NB4 (cell line): ENCODE data around the gene MEGF11.

ENCODE experiments used
- POLR2A ChIP-seq: IDR thresholded peaks from 2 replicates; pipeline ENCODE4 v1.6.1; 2011; ENCODE audit warnings: mild to moderate bottlenecking; ENCODE audit not compliant: insufficient read length; ENCODE audit errors: extremely low read depth
- TF ChIP-seq, protein P1 (sequence below): IDR thresholded peaks from one replicate; pipeline ENCODE4 v1.5.1; 2012; ENCODE audit warnings: low read depth, low read length

DNA sequence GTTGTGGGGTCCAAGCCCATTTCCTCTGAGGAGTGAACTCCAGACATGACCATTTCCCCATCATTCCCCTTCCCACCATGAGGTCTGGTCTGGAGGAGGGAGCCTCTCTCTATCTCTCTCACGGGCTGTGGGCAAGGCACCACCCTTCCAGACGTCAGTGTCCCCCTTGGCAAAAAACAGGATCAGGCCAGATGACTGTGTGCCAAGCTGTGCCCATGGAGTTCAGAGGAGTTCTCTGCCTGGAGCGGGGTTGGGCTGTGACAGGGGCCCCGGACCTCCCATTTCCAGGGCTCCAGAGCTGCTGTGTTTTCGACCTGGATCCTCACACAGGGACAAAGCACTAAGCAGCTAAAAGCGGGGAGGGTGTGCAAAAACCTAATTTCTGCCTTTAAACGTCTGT is 259.8 kb downstream of the MEGF11 start:
- TF ChIP-seq, protein P1, sequence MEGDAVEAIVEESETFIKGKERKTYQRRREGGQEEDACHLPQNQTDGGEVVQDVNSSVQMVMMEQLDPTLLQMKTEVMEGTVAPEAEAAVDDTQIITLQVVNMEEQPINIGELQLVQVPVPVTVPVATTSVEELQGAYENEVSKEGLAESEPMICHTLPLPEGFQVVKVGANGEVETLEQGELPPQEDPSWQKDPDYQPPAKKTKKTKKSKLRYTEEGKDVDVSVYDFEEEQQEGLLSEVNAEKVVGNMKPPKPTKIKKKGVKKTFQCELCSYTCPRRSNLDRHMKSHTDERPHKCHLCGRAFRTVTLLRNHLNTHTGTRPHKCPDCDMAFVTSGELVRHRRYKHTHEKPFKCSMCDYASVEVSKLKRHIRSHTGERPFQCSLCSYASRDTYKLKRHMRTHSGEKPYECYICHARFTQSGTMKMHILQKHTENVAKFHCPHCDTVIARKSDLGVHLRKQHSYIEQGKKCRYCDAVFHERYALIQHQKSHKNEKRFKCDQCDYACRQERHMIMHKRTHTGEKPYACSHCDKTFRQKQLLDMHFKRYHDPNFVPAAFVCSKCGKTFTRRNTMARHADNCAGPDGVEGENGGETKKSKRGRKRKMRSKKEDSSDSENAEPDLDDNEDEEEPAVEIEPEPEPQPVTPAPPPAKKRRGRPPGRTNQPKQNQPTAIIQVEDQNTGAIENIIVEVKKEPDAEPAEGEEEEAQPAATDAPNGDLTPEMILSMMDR: no peak
- TF ChIP-seq POLR2A: no peak
